Left ventricle myocardium inferior (tissue), 1 donor: ENCODE data around the gene ANGEL1. TPM values are rescaled to one million over a fixed set of nuclear protein-coding genes. Genes with fewer than 3 reads are reported as not detected.

ENCODE experiments used
- DNase-seq: peaks from one replicate; pipeline ENCODE4 v3.0.0-alpha.2; 2020
- H3K27ac ChIP-seq: fragments of 200-600 bp; replicated peaks from 2 replicates; pipeline ENCODE4 v1.8.0; 2021
- H3K27me3 ChIP-seq: fragments of 200-600 bp; 2 replicates; pipeline ENCODE4 v1.8.0; 2021; ENCODE audit warnings: low read depth
- H3K36me3 ChIP-seq: fragments of 200-600 bp; 2 replicates; pipeline ENCODE4 v1.8.0; 2021
- H3K4me1 ChIP-seq: fragments of 200-600 bp; 2 replicates; pipeline ENCODE4 v1.8.0; 2021
- H3K4me3 ChIP-seq: fragments of 200-600 bp; 2 replicates; pipeline ENCODE4 v1.8.0; 2021; ENCODE audit warnings: mild to moderate bottlenecking, moderate library complexity
- H3K9me3 ChIP-seq: fragments of 200-600 bp; replicated peaks from 2 replicates; pipeline ENCODE4 v1.8.0; 2021
- intact Hi-C: fragments of 100-400 bp; cut with micrococcal nuclease; formaldehyde crosslinking; loops from one replicate; pipeline ENCODE4 v1.11.0; 2022
- total RNA-seq: library from RNA; stranded (reverse); fragmentation: NEBNext Ultra II Directional; extraction: Animal tissue kit (Norgen Biotek cat#: 25700); gene quantifications from one replicate; pipeline ENCODE4 v1.2.1, GENCODE V29; 2021
- TF ChIP-seq, protein P1 (sequence below): fragments of 200-600 bp; IDR thresholded peaks from 2 replicates; pipeline ENCODE4 v1.8.0; 2021; ENCODE audit warnings: antibody characterized with exemption, mild to moderate bottlenecking, borderline replicate concordance
- donor health status: DM: no; HTN: yes; CAD: no; lungs with severe emphysema.

ANGEL1 gene
- total RNA-seq, 1 donor from 2014 or later = 9.3 TPM

DNA sequence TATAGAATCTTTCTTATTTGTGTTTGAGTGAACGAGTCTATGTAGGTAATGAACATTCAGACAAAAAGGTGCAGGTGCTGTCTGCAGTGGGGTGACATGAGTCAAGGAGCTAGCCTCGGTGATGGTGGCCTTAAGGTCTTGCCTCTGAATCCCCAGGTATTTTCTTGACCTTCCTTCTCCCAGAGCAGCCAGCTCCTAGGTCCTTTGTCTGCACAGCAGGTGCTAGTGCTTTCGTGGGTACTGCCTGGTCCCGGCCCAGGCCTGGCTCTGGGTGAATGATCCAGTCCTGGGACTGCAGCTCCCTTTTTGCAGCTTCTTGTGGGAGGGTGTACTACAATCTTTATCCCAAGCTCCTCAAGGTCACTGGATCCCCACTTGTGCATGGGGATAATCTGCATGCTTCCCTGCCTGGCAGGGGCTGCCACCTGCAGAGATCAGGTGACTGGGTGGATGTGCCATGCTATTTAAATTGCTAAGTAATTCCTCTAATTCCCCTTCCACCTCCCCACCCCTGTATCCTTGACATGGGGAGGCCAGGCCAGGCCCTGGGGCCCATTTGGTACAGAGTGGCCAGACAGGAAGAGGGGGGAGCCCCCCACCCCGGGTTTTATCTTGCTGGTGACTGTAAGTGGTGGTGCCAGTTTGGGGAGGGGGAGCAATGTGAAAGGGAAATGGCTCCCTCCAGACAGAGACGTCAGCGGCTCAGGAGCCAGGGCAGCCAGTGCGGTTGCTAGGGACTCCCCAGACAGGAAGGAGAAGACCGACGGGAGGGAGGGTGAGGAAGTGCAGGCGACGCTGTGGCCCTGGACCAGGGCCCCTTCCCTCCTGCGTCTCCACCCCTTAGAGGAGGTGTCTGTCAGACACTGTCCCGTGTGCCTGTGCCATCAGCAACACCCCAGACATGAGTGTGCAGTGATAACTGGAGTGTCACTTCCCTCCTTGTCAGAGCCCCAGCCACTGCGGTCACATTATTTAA lies 44.7 kb downstream of the ANGEL1 start:
- intact Hi-C loops = no loop called here
- peak; percentile 73 for DNase-seq

DNA sequence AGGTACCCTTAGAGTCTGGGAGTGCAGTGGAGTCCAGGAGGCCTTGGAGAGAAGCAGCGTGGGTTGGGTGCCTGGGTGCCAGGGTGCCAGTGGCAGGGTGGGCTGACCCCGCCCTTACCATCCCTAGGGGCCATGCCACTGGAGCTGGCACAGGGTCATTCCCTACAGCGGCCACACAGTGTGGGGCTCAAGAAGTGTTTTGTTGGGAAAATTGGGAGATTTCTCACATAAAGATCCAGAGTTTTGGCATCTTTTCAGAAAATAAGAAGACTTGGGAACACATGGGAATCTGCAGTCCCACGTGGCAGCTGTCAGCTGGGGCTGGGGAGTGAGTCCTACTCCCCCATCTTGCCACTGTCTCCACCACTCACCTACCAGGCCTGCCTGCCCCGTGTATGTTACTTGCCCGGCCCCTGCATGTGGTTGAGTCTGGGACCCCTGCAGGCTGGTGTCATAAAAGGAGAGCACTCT lies 47.2 kb downstream of the ANGEL1 start:
- intact Hi-C loops = no loop called here
- Histone ChIP-seq H3K27me3 (peaks cover 6% of the 10 kb centered on the region), H3K4me1 (peaks cover 87% of the 10 kb centered on the region), H3K27ac (peak overlapping the region; percentile 93), H3K9me3 (no peaks in the 10 kb centered on the region), H3K36me3 (peaks cover 6% of the 10 kb centered on the region), H3K4me3 (peak overlapping the region; percentile 93)
- TF ChIP-seq, protein P1, sequence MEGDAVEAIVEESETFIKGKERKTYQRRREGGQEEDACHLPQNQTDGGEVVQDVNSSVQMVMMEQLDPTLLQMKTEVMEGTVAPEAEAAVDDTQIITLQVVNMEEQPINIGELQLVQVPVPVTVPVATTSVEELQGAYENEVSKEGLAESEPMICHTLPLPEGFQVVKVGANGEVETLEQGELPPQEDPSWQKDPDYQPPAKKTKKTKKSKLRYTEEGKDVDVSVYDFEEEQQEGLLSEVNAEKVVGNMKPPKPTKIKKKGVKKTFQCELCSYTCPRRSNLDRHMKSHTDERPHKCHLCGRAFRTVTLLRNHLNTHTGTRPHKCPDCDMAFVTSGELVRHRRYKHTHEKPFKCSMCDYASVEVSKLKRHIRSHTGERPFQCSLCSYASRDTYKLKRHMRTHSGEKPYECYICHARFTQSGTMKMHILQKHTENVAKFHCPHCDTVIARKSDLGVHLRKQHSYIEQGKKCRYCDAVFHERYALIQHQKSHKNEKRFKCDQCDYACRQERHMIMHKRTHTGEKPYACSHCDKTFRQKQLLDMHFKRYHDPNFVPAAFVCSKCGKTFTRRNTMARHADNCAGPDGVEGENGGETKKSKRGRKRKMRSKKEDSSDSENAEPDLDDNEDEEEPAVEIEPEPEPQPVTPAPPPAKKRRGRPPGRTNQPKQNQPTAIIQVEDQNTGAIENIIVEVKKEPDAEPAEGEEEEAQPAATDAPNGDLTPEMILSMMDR = no peak
- DNase-seq = no peak

More for the DNA sequence above, 44.7 kb downstream of the ANGEL1 start:
- Histone ChIP-seq H3K27ac (peak overlapping the region; percentile 81), H3K4me1 (peaks cover 78% of the 10 kb centered on the region), H3K9me3 (no peaks in the 10 kb centered on the region), H3K4me3 (peak overlapping the region; percentile 39), H3K36me3 (peaks cover 6% of the 10 kb centered on the region), H3K27me3 (no peaks in the 10 kb centered on the region)
- TF ChIP-seq, protein P1 = peak; percentile 34

DNA sequence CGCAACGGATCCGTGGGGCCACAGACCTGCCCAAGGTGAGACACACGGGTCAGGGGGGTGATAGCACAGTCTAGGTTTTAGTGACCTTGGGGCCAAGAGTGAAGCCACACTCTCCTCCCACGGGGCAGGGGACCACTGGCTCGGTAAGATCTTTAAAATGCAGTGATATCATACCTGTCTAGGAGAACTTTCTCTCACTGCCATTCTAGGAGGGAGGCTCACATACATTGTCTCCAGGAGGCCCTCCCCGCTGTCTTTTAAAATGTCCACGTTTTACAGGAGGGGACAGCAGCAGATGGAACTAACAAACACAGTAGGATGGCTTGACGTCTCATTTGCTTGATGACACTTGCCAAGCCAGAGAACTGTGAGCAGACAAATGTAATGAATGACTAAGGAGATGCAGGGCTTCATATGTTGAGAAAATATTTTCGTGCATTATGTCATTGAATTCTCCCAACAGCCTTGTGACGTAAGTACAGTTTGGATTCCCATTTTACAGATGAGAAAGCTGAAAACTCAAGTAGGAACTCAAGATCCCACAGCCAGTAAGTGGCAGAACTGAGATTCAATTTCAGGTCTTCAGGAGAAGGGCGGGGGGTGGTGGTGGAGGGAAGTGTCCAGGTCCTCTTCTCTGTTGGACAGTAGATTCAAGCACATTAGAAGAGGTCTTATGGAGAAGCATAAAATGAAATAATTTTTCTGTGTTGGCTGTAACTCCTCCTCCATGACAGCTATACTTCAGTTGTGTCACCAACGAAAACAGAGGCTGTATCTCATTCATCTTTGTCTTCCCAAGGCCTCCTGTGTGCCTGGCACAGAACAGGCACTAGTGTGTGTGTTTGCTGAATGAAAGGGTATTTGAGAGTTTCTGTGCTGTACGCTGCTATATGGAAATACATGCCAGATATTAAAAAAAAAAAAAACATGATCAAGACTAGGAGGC lies 49.3 kb downstream of the ANGEL1 start:
- H3K9me3 ChIP-seq = no peaks in the 10 kb centered on the region
- peaks cover 73% of the 10 kb centered on the region for H3K4me1 ChIP-seq
- H3K36me3 ChIP-seq = peaks cover 6% of the 10 kb centered on the region
- intact Hi-C loops = no loop called here
- peak overlapping the region; percentile 93 for H3K27ac ChIP-seq
- peaks cover 6% of the 10 kb centered on the region for H3K27me3 ChIP-seq
- TF ChIP-seq, protein P1 = no peak
- DNase-seq = no peak
- H3K4me3 ChIP-seq = peak overlapping the region; percentile 93

DNA sequence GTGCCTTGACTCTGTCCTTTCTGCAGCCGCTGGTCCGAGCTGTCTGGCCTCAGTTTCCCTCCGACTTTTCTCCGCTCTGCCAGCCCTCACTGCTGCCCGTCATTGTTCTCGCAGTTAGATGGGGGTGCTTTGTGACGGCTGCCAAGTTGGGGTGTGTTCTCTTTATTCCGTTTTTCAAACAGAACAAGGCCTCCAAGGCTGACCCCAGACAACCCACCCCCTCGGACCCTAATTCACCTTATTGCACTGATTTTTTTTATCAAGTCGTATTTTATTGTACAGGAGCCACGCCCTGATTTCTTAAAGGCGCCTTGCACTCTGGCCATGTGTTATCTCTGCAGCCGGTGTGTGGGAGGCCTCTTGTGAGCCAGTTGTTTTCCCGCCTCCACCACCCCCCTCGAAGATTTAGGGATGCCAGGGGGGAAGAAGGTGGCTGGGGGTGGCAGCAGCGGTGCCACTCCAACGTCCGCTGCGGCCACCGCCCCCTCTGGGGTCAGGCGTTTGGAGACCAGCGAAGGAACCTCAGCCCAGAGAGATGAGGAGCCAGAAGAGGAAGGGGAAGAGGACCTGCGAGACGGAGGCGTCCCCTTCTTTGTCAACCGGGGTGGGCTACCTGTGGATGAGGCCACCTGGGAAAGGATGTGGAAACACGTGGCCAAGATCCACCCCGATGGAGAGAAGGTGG lies 50.1 kb downstream of the ANGEL1 start:
- Histone ChIP-seq H3K36me3 (peaks cover 6% of the 10 kb centered on the region), H3K4me3 (peak overlapping the region; percentile 93), H3K9me3 (no peaks in the 10 kb centered on the region), H3K4me1 (peaks cover 65% of the 10 kb centered on the region), H3K27ac (peak overlapping the region; percentile 93), H3K27me3 (peaks cover 6% of the 10 kb centered on the region)
- TF ChIP-seq, protein P1 = no peak
- intact Hi-C loops = no loop called here
- DNase-seq = no peak
